C4-2B (cell line): Measurements from ENCODE around the gene TRPT1.

Experiments used
- H3K27ac ChIP-seq: fragments of 450-650 bp; 2 replicates; pipeline ENCODE4 v1.5.1; 2017
- ZFX ChIP-seq: fragments of 450-650 bp; IDR thresholded peaks from 2 replicates; pipeline ENCODE4 v1.6.1; 2017
- TF ChIP-seq, protein P1 (sequence below): fragments of 450-650 bp; conservative IDR thresholded peaks from 2 replicates; pipeline ENCODE4 v1.5.1; 2017; ENCODE audit warnings: mild to moderate bottlenecking

Gene TRPT1

DNA sequence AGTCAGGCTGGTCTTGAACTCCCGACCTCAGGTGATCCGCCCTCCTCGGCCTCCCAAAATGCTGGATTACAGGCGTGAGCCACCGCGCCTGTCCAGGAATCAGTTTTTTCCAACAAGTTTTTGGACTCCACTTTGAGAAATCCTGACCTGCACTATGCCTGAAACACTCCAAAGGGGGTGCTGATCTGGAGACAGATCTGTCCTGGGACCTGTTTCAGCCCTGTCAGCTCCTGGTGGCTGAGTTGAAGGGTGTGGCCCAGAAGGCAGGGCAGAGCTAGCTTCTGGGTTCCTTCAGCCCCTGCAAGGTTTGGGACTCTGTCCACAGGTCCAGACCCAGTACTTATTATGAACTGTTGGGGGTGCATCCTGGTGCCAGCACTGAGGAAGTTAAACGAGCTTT, 5.6 kb upstream of the TRPT1 start:
- no peak overlapping the region for H3K27ac ChIP-seq
- no peak for TF ChIP-seq ZFX
- TF ChIP-seq, protein P1, sequence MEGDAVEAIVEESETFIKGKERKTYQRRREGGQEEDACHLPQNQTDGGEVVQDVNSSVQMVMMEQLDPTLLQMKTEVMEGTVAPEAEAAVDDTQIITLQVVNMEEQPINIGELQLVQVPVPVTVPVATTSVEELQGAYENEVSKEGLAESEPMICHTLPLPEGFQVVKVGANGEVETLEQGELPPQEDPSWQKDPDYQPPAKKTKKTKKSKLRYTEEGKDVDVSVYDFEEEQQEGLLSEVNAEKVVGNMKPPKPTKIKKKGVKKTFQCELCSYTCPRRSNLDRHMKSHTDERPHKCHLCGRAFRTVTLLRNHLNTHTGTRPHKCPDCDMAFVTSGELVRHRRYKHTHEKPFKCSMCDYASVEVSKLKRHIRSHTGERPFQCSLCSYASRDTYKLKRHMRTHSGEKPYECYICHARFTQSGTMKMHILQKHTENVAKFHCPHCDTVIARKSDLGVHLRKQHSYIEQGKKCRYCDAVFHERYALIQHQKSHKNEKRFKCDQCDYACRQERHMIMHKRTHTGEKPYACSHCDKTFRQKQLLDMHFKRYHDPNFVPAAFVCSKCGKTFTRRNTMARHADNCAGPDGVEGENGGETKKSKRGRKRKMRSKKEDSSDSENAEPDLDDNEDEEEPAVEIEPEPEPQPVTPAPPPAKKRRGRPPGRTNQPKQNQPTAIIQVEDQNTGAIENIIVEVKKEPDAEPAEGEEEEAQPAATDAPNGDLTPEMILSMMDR, result no peak

DNA sequence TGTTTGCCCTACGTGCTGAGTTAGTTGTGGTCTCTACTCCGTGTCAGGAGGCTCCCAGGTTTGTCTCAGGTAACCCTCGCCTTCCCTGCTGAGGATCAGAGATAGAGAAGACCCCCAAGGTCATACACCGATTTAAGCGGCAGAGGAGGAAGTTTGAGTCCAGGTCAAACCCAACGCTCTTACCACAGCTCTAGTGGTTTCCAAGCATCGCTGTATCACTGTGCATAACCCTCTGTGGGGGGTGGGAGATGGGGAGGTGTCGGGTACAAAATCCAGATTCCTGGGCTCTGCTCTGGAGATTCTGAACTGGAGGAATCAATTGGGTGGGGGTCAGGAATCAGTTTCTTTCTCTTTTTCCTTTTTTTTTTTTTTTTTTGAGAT, 5.0 kb upstream of the TRPT1 start:
- H3K27ac ChIP-seq, result peak overlapping the region; percentile 78
- no peak for TF ChIP-seq ZFX
- TF ChIP-seq, protein P1, result no peak

DNA sequence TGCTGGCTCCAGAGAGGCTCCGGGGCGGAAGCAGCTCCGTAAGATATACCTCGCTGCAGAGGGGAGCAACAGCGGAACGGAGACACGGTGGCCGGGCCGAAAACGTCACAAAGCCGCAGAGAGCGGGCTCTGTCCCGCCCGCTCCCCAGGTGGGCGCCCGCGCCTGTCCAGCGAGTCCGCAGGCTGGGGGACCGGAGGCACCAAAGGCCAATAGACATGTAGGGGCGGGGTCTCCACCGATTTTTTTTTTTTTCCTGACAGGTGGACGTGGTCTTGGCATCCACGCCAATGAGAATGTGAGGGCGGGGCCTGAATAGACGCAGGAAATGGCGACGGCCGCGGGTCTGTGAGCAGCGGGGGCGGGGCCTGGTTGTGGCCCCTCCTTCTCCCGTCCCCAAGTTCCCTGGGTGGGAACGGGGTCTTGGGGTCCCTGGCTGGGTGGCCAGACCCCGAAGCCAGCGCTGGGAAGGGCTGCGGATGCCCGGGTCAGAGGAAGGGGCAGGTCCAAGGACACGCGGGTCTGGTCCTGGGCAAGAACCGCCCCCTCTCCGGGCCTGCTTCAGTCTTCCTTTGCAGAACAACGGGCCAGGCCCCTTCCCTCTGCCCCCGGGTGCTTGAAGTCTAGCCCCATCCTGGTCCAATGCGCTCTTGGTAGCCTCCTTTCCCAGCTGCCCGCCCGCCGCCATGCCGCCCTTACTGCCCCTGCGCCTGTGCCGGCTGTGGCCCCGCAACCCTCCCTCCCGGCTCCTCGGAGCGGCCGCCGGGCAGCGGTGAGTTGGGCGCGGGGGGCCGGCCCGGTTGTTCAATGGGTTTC, 4.4 kb upstream of the TRPT1 start, which contains the start of gene DNAJC4:
Gene DNAJC4 (plus strand): TSS at position 378 of the 814 bp plus-strand sequence. CDS start 307 bp downstream, at position 685.
- H3K27ac ChIP-seq, result peak within 1 kb of the TSS; percentile 78
- TF ChIP-seq, protein P1, result no peak
- no peak; the same call in 1 of the 2 replicates for TF ChIP-seq ZFX

DNA sequence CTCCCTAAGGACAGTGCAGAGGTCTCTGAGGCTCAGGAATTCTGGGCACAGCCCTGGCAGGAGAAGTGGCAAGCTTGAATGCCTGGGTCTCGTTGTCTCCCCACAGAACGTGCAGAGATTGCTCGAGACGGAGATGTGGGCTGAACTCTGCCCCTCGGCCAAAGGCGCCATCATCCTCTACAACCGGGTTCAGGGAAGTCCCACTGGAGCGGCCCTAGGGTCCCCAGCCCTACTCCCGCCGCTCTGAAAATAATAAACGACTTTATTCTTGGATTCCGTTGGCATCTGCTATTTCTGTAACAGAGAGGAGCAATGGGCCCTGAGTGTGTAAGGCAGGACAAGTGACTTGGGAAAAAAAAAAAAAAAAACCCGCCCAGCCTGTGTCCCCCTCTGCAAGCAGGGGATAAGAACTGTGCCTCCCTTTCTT, 3.8 kb upstream of the TRPT1 start:
- H3K27ac ChIP-seq, result peak overlapping the region; percentile 78
- TF ChIP-seq, protein P1, result no peak
- TF ChIP-seq ZFX, result no peak

DNA sequence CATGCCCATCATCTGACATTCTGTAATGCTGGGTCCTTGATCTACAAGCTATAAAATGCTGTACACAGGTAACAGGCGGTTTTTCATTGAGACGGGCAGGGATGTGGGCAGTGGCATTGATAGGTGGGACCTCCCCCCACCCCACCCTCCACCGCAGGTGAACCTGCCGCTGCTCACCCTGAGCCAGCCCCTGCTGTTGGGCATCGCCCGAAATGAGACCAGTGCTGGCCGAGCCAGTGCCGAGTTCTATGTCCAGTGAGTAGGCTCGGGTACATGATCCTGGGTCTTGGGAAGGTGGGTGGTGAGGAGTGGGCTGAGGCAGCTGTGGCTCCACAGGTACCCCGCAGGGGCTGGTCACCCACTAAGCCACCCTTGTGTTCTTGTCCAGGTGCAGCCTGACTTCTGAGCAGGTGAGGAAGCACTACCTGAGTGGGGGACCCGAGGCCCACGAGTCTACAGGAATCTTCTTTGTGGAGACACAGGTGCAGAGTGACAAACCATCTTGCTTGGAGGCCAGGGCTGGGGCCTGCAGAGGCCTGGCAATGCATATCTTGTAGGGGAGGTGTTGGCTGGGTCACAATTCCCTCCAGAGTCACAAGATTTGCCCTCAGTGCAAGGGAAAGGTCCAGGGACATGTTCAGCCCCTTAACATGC, 3.2 kb upstream of the TRPT1 start:
- H3K27ac ChIP-seq, result peak overlapping the region; percentile 78
- TF ChIP-seq, protein P1, result no peak

DNA sequence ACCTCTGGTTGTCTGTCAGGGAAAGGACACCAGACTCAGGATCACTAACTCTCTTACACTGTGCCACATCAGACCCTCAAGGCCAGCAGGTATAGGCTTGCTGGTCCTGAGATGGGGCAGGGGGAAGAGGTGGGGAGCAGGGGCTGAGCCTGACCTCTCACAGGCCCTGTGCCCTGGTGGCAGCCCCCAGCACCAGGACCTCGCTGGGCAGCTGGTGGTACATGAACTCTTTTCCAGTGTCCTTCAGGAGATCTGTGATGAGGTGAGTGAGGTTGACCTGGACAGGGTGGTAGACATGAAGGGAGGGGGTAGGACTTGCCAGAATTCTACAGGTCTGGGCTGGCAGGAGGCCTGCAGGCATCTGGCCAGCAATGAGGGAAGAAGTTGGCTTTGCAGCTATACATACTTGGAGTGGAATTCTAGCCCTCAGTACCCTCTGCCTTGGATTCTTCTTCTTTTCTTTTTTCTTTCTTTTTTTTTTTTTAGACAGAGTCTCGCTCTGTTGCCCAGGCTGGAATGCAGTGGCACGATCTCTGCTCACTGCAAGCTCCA, 1.5 kb upstream of the TRPT1 start:
- no peak for TF ChIP-seq ZFX
- TF ChIP-seq, protein P1, result no peak

More for the DNA sequence above, 1.5 kb upstream of the TRPT1 start:
- peak overlapping the region; percentile 91 for H3K27ac ChIP-seq
